MCF 10A (cell line): ENCODE measurements around the gene INSM2. TPM values are rescaled to one million over a fixed set of nuclear protein-coding genes. Genes with fewer than 3 reads are reported as not detected.

Experiments used
- BruUV-seq: library from RNA; stranded (reverse); fragments of 400-500 nt; replicated peaks from 2 replicates; lab custom pipeline; 2021; lab: Mats Ljungman, UMichigan
- CTCF ChIA-PET: fragments of 300-600 bp; sonication (Branson Sonifier 250); formaldehyde crosslinking; extraction: SDS; loops from one replicate; lab custom pipeline; 2021; ENCODE audit warnings: antibody characterized with exemption, inconsistent platforms; lab: Yijun Ruan, JAX
- POLR2A ChIA-PET: fragments of 300-600, 350-650 bp; sonication (Branson Sonifier 250); formaldehyde crosslinking; extraction: SDS; loops from one replicate; lab custom pipeline; 2020; ENCODE audit warnings: antibody characterized with exemption, inconsistent platforms; lab: Yijun Ruan, JAX
- DNase-seq: peaks from one replicate; pipeline ENCODE4 v3.0.0-alpha.2; 2018; ENCODE audit not compliant: unreplicated experiment
- H3K27ac Mint-ChIP-seq: one replicate; pipeline ENCODE4 v1.8.0; 2022; ENCODE audit warnings: mild to moderate bottlenecking, low read depth, mixed read lengths; ENCODE audit not compliant: unreplicated experiment
- H3K27me3 Mint-ChIP-seq: one replicate; pipeline ENCODE4 v1.8.0; 2022; ENCODE audit warnings: mixed read lengths; ENCODE audit not compliant: insufficient read depth, unreplicated experiment
- H3K36me3 Mint-ChIP-seq: one replicate; pipeline ENCODE4 v1.8.0; 2022; ENCODE audit warnings: mild to moderate bottlenecking, moderate library complexity, mixed read lengths; ENCODE audit not compliant: insufficient read depth, unreplicated experiment
- H3K4me1 Mint-ChIP-seq: one replicate; pipeline ENCODE4 v1.8.0; 2022; ENCODE audit warnings: mixed read lengths; ENCODE audit not compliant: insufficient read depth, unreplicated experiment
- H3K4me3 Mint-ChIP-seq: one replicate; pipeline ENCODE4 v1.8.0; 2022; ENCODE audit warnings: mild to moderate bottlenecking, moderate library complexity, mixed read lengths; ENCODE audit not compliant: unreplicated experiment
- H3K9me3 Mint-ChIP-seq: one replicate; pipeline ENCODE4 v1.8.0; 2022; ENCODE audit warnings: mixed read lengths; ENCODE audit not compliant: unreplicated experiment
- intact Hi-C: fragments of 100-400 bp; cut with micrococcal nuclease; formaldehyde crosslinking; loops from 2 replicates; pipeline ENCODE4 v1.14.1; 2022
- total RNA-seq: library from RNA; stranded (reverse); gene quantifications from 2 replicates; pipeline ENCODE4 v1.2.3, GENCODE V29; 2022
- TF ChIP-seq, protein P1 (sequence below): fragments of 200-600 bp; IDR thresholded peaks from one replicate; pipeline ENCODE4 v1.8.0; 2022; ENCODE audit warnings: antibody characterized with exemption, mild to moderate bottlenecking; ENCODE audit not compliant: unreplicated experiment

The INSM2 gene
- total RNA-seq, 1 experiment from 2014 or later: 0.09 TPM

GRCh38 chr14:35509846-35510245, 24.1 kb upstream of the INSM2 start:
- intact Hi-C loops: no loop called here
- no peaks in the 10 kb centered on the region for H3K36me3 Mint-ChIP-seq
- no TSS peak for BruUV-seq
- no peaks in the 10 kb centered on the region for H3K27me3 Mint-ChIP-seq
- H3K4me1 Mint-ChIP-seq: no peaks in the 10 kb centered on the region
- H3K27ac Mint-ChIP-seq: no peak overlapping the region
- TF ChIP-seq, protein P1, sequence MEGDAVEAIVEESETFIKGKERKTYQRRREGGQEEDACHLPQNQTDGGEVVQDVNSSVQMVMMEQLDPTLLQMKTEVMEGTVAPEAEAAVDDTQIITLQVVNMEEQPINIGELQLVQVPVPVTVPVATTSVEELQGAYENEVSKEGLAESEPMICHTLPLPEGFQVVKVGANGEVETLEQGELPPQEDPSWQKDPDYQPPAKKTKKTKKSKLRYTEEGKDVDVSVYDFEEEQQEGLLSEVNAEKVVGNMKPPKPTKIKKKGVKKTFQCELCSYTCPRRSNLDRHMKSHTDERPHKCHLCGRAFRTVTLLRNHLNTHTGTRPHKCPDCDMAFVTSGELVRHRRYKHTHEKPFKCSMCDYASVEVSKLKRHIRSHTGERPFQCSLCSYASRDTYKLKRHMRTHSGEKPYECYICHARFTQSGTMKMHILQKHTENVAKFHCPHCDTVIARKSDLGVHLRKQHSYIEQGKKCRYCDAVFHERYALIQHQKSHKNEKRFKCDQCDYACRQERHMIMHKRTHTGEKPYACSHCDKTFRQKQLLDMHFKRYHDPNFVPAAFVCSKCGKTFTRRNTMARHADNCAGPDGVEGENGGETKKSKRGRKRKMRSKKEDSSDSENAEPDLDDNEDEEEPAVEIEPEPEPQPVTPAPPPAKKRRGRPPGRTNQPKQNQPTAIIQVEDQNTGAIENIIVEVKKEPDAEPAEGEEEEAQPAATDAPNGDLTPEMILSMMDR: no peak
- no peak overlapping the region for H3K4me3 Mint-ChIP-seq
- no peak for DNase-seq
- no peaks in the 10 kb centered on the region for H3K9me3 Mint-ChIP-seq
- CTCF ChIA-PET: no interaction called here
- POLR2A ChIA-PET: no interaction called here

GRCh38 chr14:35512765-35513164, 21.2 kb upstream of the INSM2 start:
- Mint-ChIP-seq H3K27me3 (no peaks in the 10 kb centered on the region), H3K4me1 (no peaks in the 10 kb centered on the region), H3K36me3 (no peaks in the 10 kb centered on the region), H3K27ac (no peak overlapping the region), H3K9me3 (no peaks in the 10 kb centered on the region), H3K4me3 (no peak overlapping the region)
- POLR2A ChIA-PET: interaction anchor here (0.7 kb wide), 1 partner anchor 11 kb away, joined by 3 read pairs; no protein-coding TSS in a partner anchor
- BruUV-seq: no TSS peak
- TF ChIP-seq, protein P1: no peak
- CTCF ChIA-PET: no interaction called here
- DNase-seq: no peak
- intact Hi-C loops: no loop called here

DNA sequence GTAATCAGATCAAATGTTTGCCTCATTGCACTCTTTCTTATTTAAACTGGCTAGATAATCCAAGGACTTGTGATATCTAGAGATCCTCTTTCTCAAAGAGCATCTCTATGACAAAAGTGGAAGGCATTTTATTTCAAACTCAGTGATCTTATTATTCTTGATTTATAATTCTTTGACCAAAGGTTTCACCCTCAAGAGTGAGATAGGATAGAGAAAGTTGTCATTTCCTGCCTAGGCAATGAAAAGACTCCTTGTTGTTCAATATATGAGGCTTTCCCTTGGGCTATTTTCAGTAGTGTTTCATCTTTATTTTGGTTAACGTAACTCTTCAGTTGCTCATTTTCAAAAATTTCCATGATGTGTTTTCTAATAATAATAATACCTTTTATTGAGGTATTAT, 18.0 kb upstream of the INSM2 start:
- H3K27me3 Mint-ChIP-seq: peaks cover 12% of the 10 kb centered on the region
- DNase-seq: no peak
- intact Hi-C loops: no loop called here
- H3K27ac Mint-ChIP-seq: no peak overlapping the region
- POLR2A ChIA-PET: no interaction called here
- H3K4me1 Mint-ChIP-seq: no peaks in the 10 kb centered on the region
- H3K9me3 Mint-ChIP-seq: no peaks in the 10 kb centered on the region
- TF ChIP-seq, protein P1: no peak
- CTCF ChIA-PET: interaction anchor here (0.6 kb wide), 1 partner anchor 1310 kb away, joined by 3 read pairs; no protein-coding TSS in a partner anchor
- BruUV-seq: no TSS peak
- no peak overlapping the region for H3K4me3 Mint-ChIP-seq
- H3K36me3 Mint-ChIP-seq: no peaks in the 10 kb centered on the region

DNA sequence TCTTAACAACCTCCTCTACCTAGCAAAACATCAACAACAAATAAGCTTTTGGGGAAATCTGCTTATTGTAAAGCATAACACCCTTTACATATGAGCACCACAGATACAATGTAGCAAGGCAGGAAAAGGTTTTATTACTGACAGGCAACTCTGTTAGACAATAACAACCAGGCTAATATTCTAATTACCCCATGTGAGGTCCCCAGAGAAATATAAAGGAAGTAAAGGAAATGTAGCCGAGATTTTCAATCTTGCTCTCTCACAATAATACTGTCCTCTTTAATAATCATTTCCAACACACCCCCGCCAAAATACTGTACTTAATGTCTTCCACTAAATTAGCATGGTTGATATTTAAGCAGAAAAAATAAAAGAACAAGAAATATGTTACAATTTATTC, 14.0 kb upstream of the INSM2 start:
- intact Hi-C loops: no loop called here
- no peak for DNase-seq
- Mint-ChIP-seq H3K4me3 (no peak overlapping the region), H3K4me1 (no peaks in the 10 kb centered on the region), H3K36me3 (no peaks in the 10 kb centered on the region), H3K27ac (no peak overlapping the region), H3K9me3 (no peaks in the 10 kb centered on the region), H3K27me3 (peaks cover 23% of the 10 kb centered on the region)
- TF ChIP-seq, protein P1: no peak
- no TSS peak for BruUV-seq
- POLR2A ChIA-PET: no interaction called here
- CTCF ChIA-PET: interaction anchor here (0.5 kb wide), 1 partner anchor 10 kb away, joined by 3 read pairs; no protein-coding TSS in a partner anchor
